ENCODE results near the gene SLC24A3. TPM values are rescaled to one million over a fixed set of nuclear protein-coding genes. Genes with fewer than 3 reads are reported as not detected.

The SLC24A3 gene
- polyA plus RNA-seq, 1 donor (not counting 4 experiments of a cell fraction or from before 2014, with no cell fraction given): 0.17 TPM

- H3K4me2 ChIP-seq (ENCODE audit: control insufficient read depth, extremely low read depth, insufficient read depth, low read depth, low read length): no peak overlapping the region
- H2AFZ ChIP-seq (ENCODE audit: control insufficient read depth, low read length): no peak overlapping the region
- FAIRE-seq (no peak), DNase-seq (ENCODE audit: low read depth, low spot score) (no peak)
- H3K4me1 ChIP-seq (ENCODE audit: control insufficient read depth, extremely low read depth, insufficient read depth, low read length): no peaks in the 10 kb centered on the region
- no peaks in the 10 kb centered on the region for H3K36me3 ChIP-seq (ENCODE audit: control insufficient read depth in 2 of 2, extremely low read depth in 1 of 2, insufficient read depth in 2 of 2, low read length in 2 of 2)
- no peak for TF ChIP-seq EZH2 (IDR thresholded peaks at IDR 0.05; ENCODE audit: low read length)
- TF ChIP-seq, protein P1, sequence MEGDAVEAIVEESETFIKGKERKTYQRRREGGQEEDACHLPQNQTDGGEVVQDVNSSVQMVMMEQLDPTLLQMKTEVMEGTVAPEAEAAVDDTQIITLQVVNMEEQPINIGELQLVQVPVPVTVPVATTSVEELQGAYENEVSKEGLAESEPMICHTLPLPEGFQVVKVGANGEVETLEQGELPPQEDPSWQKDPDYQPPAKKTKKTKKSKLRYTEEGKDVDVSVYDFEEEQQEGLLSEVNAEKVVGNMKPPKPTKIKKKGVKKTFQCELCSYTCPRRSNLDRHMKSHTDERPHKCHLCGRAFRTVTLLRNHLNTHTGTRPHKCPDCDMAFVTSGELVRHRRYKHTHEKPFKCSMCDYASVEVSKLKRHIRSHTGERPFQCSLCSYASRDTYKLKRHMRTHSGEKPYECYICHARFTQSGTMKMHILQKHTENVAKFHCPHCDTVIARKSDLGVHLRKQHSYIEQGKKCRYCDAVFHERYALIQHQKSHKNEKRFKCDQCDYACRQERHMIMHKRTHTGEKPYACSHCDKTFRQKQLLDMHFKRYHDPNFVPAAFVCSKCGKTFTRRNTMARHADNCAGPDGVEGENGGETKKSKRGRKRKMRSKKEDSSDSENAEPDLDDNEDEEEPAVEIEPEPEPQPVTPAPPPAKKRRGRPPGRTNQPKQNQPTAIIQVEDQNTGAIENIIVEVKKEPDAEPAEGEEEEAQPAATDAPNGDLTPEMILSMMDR (optimal IDR thresholded peaks at IDR 0.05 in 1 of 3, IDR thresholded peaks at IDR 0.05 in 1 of 3, conservative IDR thresholded peaks at IDR 0.05 in 1 of 3; ENCODE audit: extremely low read depth in 1 of 3, insufficient read depth in 2 of 3, low read length in 3 of 3): no peak
- no peaks in the 10 kb centered on the region for H3K79me2 ChIP-seq (ENCODE audit: control insufficient read depth, insufficient read depth, low read length)
- H3K27me3 ChIP-seq (ENCODE audit: control insufficient read depth, extremely low read depth, insufficient read depth, low read length): peaks cover 16% of the 10 kb centered on the region
- H3K9ac ChIP-seq (ENCODE audit: control insufficient read depth, extremely low read depth, insufficient read depth, low read length): no peak overlapping the region
- H3K9me1 ChIP-seq (ENCODE audit: control insufficient read depth, extremely low read depth, insufficient read depth, low read length): no peaks in the 10 kb centered on the region
- no peaks in the 10 kb centered on the region for H4K20me1 ChIP-seq (ENCODE audit: control insufficient read depth, extremely low read depth, insufficient read depth, low read length)
- H3K9me3 ChIP-seq (ENCODE audit: control insufficient read depth, low read depth, low read length): no peaks in the 10 kb centered on the region
- no peak overlapping the region for H3K27ac ChIP-seq (ENCODE audit: control insufficient read depth, insufficient read depth, low read length)
- H3K4me3 ChIP-seq (ENCODE audit: control insufficient read depth in 2 of 3, extremely low read depth in 1 of 3, insufficient read depth in 2 of 3, low read depth in 1 of 3, low read length in 3 of 3): no peak overlapping the region
- dilution Hi-C loops (cut with MboI; ENCODE audit: extremely low pct_ligation_motif_present, low sequenced_read_pairs): no loop called here
Measured at GRCh38 chr20:19207541-19207940, 4.9 kb upstream of the SLC24A3 start.

GRCh38 chr20:19210391-19211155 is 1.9 kb upstream of the SLC24A3 start:
- no peaks in the 10 kb centered on the region for H3K9me3 ChIP-seq (ENCODE audit: control insufficient read depth, low read depth, low read length)
- no peak for FAIRE-seq
- no peak overlapping the region for H3K4me3 ChIP-seq (ENCODE audit: control insufficient read depth in 2 of 3, extremely low read depth in 1 of 3, insufficient read depth in 2 of 3, low read depth in 1 of 3, low read length in 3 of 3)
- H3K9me1 ChIP-seq (ENCODE audit: control insufficient read depth, extremely low read depth, insufficient read depth, low read length): no peaks in the 10 kb centered on the region
- dilution Hi-C loops (cut with MboI; ENCODE audit: extremely low pct_ligation_motif_present, low sequenced_read_pairs): no loop called here
- no peak overlapping the region for H3K9ac ChIP-seq (ENCODE audit: control insufficient read depth, extremely low read depth, insufficient read depth, low read length)
- no peak overlapping the region for H3K27ac ChIP-seq (ENCODE audit: control insufficient read depth, insufficient read depth, low read length)
- no peaks in the 10 kb centered on the region for H3K79me2 ChIP-seq (ENCODE audit: control insufficient read depth, insufficient read depth, low read length)
- H2AFZ ChIP-seq (ENCODE audit: control insufficient read depth, low read length): no peak overlapping the region
- peaks cover 35% of the 10 kb centered on the region for H3K27me3 ChIP-seq (ENCODE audit: control insufficient read depth, extremely low read depth, insufficient read depth, low read length)
- H3K36me3 ChIP-seq (ENCODE audit: control insufficient read depth in 2 of 2, extremely low read depth in 1 of 2, insufficient read depth in 2 of 2, low read length in 2 of 2): no peaks in the 10 kb centered on the region
- no peaks in the 10 kb centered on the region for H4K20me1 ChIP-seq (ENCODE audit: control insufficient read depth, extremely low read depth, insufficient read depth, low read length)
- no peak for DNase-seq (ENCODE audit: low read depth, low spot score)
- no peak overlapping the region for H3K4me2 ChIP-seq (ENCODE audit: control insufficient read depth, extremely low read depth, insufficient read depth, low read depth, low read length)
- no peaks in the 10 kb centered on the region for H3K4me1 ChIP-seq (ENCODE audit: control insufficient read depth, extremely low read depth, insufficient read depth, low read length)
- TF ChIP-seq EZH2 (IDR thresholded peaks at IDR 0.05; ENCODE audit: low read length): no peak
- TF ChIP-seq, protein P1 (optimal IDR thresholded peaks at IDR 0.05 in 1 of 3, IDR thresholded peaks at IDR 0.05 in 1 of 3, conservative IDR thresholded peaks at IDR 0.05 in 1 of 3; ENCODE audit: extremely low read depth in 1 of 3, insufficient read depth in 2 of 3, low read length in 3 of 3): no peak
